ENCODE data around the gene HNRNPA0. TPM values are rescaled to one million over a fixed set of nuclear protein-coding genes. Genes with fewer than 3 reads are reported as not detected.

HNRNPA0 gene
- total and polyA plus RNA-seq, 3 experiments from 2014 or later = 20.1 to 45.9 (median 42.7) TPM

Other genes with a start within 250 kb of the HNRNPA0 start
- gene KLHL3, start 18.3 kb downstream of the HNRNPA0 start, total RNA-seq = 1 to 10 TPM; 2.7 to 3.3 TPM
- 3.4 TPM for gene KLHL3, start 18.3 kb downstream of the HNRNPA0 start, polyA plus RNA-seq
- not detected for gene MYOT, start 113.5 kb upstream of the HNRNPA0 start, total RNA-seq
- gene MYOT, start 113.5 kb upstream of the HNRNPA0 start, polyA plus RNA-seq = not detected
- gene PKD2L2, start 135.1 kb upstream of the HNRNPA0 start, total RNA-seq = not detected
- 0.41 TPM for gene PKD2L2, start 135.1 kb upstream of the HNRNPA0 start, polyA plus RNA-seq

Measured in CD8-positive, alpha-beta memory T cell (primary cell).